GM18907 (cell line): ENCODE results near the gene COQ8B.
"Not testable (repeated sequence)": the region's sequence is repeated elsewhere in the genome, so short reads cannot be mapped to it uniquely, and the experiment has no call there.

Experiments
- ATAC-seq: cut with Tn5 transposase; IDR thresholded peaks from one replicate; pipeline ENCODE4 v1.9.1; 2021; ENCODE audit warnings: mild to moderate bottlenecking, moderate library complexity; ENCODE audit not compliant: unreplicated experiment

Gene COQ8B

DNA sequence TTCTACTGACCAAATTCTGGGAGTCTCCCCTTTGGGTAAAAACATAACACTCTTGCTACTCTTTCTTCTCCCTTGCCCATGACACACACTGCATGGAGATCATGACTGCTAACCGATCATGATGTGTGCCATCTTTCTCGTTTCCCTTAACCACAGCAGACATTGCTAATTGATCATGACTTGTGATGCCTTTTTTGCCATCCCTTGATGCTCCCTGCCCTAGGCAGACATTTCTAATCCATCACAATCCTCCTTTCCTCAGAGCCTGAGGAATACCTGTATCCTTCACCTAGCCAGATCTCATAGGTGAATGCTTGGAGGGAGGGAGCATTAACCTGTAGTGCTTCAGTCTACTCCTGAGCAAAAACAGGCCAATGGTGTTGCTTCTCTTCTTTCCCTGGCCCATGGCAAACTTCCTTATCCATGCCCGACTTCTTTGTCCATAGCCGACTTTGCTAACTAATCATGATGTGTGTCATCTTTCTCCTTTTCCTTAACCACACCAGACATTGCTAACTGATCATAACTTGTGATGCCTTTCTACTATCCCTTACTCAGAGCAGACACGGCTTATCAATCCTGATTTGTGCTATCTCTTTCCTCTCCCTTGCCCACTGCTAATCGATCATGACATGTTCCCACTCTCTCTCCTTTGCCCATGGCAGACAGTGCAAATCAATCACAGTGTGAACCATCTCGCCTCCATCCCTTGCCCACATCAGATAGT lies 44.0 kb downstream of the COQ8B start:
- ATAC-seq, result no peak

DNA sequence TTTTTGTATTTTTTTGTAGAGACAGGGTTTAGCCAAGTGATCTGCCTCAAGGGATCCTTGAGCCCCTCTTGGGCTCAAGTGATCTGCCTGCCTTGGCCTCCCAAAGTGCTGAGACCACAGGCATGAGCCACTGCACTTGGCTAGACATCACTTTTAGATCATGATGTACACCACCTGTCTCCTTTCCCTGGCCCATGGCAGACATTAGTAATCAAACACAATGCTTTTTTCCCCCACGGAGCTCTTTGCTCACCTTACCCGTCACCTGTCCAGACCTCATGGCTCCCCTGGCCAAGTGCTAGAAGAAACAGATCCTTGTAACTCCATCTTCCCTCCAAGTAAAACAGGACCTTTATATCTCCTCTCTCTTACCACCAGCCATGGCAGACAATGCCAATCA lies 44.6 kb downstream of the COQ8B start:
- no peak for ATAC-seq

GRCh38 chr19:40671404-40671803 lies 45.3 kb downstream of the COQ8B start:
- no peak for ATAC-seq

DNA sequence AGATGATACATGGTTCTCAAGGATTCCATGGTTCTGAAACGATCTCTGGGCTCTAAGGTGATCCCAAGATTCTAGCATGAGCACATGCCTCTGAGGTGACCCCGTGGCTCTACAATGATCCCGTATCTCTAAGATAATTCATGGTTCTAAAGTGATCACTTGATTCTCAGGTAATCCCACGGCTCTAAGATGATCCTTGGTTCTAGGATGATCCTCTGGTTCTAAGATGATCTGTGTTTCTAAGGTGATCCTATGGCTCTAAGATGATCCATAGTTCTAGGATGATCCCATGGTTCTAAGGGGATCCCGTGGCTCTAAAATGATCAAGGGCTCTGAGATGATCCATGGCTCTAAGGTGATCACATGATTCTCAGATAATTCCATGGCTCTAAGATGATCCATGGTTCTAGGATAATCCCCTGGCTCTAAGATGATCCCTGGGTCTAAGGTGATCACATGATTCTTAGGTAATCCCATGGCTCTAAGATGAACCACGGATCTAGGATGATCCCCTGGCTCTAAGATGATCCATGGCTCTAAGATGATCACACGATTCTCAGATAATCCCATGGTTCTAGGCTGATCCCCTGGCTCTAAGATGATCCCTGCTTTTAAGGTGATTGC lies 47.6 kb downstream of the COQ8B start:
- no peak for ATAC-seq

GRCh38 chr19:40667602-40668001 lies 49.1 kb downstream of the COQ8B start:
- ATAC-seq, result no peak

GRCh38 chr19:40666803-40667438 lies 49.8 kb downstream of the COQ8B start:
- no peak for ATAC-seq

DNA sequence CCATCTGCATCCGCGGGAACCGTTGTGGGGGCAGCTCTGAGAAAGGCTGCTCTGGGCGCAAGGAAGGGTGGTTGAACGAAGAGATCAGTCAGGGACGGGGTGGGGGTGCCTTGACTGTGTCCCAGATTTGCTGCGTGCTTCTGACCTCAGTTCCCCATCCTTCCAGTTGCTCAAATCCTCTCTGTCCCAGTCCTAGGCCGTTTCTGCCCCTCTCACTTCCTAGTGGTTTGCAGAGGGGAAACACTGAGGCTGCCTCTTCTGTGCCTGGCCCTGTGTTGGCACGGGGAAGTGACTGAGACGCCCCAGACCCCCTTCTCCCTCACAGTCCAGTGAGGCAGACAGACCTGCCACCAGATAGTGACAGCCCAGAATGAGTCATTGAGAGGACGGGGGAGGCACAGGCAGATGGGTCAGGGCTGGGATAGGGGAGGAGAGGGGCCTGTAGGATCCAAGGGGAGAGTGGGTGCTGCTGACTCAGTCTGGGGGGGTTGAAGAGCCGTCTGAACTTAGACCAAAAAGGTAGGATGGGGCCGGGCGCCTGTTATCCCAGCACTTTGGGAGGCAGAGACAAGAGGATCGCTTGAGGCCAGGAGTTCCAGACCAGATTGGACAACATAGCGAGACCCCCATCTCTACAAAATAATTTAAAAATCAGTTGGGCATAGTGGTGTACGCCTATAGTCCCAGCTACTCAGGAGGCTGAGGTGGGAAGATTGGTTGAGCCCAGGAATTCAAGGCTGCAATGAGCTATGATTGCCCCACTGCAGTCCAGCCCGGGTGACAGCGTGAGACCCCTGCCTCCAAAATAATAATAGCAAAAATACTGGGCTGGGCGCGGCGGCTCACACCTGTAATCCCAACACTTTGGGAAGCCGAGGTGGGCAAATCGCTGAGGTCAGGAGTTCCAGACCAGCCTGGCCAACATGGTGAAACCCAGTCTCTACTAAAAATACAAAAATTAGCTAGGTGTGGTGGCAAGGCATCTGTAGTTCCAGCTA lies 52.7 kb downstream of the COQ8B start:
- no peak for ATAC-seq

GRCh38 chr19:40662925-40663694 lies 53.6 kb downstream of the COQ8B start:
- ATAC-seq, result peak; percentile 74

- no peak for ATAC-seq
Observed at GRCh38 chr19:40661616-40662015, 55.1 kb downstream of the COQ8B start.

DNA sequence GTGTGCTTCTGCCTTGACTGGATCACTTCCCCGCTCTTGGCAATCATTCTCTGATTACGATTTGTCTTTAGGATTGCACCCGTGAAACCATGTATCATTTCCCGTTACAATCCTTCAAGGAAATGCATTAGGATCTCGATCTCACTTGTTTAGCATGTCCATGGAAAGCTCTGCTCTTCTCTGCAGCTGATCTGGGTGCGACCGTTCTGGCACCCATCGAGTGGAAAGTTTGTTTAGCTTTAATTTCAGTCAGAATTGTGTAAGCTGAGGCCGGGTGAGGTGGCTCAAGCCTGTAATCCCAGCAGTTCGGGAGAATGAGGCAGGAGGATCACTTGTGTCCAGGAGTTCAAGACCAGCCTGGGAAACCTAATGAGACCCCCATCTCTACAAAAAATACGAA lies 57.1 kb downstream of the COQ8B start:
- ATAC-seq, result no peak

DNA sequence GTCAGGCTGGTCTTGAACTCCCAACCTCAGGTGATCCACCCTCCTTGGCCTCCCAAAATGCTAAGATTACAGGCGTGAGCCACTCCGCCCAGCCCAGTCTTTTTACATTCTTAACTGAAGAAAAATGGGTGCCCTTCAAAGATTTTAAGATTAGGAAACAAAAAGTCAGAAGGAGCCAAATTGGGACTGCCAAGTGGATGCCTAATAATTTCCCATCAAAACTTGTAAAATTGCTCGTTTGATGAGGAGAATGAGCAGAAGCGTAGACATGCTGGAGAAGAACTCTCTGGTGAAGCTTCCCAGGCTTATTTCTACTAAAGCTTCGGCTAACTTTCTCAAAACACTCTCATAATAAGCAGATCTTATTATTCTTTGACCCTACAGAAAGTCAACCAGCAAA lies 57.6 kb downstream of the COQ8B start:
- ATAC-seq, result no peak

DNA sequence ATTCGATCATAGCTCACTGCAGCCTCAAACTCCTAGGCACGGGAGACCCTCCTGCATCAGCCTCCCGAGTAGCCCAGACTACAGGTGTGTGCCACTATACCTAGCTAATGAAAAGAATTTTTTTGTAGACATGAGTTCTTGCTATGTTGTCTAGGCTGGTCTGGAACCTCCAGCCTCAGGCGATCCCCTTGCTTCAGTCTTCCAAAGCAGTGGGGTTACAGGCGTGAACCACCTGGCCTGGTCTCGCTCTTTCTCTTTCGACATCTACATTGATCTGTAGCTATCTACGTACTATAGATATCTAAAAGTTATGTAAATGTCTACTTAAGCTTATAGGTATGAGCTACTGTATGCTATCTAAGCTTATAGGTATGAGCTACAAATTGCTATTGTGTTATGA lies 58.7 kb downstream of the COQ8B start:
- ATAC-seq, result no peak

DNA sequence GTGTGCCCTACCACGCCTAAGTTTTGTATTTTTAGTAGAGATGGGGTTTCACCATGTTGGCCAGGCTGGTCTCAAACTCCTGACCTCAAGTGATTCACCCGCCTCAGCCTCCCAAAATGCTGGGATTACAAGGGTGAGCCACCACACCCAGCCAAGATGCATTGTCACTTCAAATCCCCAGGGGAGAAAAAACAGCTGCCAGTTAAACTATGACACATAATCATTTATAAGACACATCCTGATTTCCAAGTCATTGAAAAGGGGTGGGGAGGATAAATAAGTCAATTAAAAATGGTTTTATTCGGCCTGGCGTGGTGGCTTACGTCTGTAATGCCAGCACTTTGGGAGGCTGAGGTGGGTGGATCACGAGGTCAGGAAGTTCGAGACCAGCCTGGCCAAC lies 61.0 kb downstream of the COQ8B start:
- not testable (repeated sequence) for ATAC-seq

- ATAC-seq, result not testable (repeated sequence)
Observed at GRCh38 chr19:40652303-40652702, 64.4 kb downstream of the COQ8B start.

DNA sequence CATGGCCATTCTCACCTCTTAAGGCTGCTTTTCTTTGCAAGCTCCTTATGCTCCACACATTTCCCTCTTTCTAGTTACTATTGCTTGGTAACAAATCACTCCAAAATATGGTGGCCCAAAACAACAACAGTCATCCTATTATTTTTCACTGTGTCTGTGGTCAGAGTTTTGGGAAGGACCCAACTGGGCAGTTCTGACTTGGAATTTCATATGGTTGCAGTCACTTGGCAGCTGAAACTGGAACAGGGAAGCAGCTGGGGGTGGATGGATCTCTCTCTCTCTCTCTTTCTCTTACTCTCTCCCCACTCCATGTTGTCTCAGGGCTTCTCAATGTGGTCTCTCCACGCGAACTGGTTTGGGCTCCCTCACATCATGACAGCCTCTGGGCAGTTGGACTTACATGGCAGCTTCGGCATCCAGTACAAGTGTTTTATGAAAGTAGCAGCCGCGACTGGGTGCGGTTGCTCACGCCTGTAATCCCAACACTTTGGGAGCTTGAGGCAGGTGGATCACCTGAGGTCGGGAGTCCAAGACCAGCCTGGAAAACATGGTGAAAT lies 65.9 kb downstream of the COQ8B start:
- ATAC-seq, result no peak

GRCh38 chr19:40649903-40650675 lies 66.6 kb downstream of the COQ8B start:
- not testable (repeated sequence) for ATAC-seq

GRCh38 chr19:40646743-40647254 lies 69.9 kb downstream of the COQ8B start:
- no peak for ATAC-seq

DNA sequence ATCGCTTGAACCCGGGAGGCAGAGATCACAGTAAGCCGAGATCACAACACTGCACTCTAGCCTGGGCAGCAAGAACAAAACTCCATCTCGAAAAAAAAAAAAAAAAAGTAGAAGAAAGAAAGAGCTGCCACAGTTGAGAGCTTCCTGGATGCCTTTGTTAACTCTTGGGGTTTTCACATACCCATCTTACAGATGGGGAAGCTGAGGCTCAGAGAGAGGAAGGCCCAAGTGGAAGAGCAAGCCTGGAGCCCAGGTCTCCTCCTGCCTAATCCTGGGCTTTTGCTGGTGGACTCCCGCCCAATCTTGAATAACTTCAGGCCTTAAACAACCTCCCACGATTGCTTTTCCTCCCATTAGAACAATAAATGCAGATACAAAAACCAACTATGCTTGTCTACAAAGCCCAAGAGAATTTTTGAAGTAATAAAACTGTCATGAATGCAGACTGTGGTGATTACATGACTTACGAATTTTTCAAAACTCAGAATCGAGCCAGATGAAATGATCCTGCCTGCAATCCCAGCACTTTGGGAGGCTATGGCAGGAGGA lies 73.9 kb downstream of the COQ8B start:
- no peak for ATAC-seq
